ENCODE measurements around the gene YTHDC1.
"Not testable (repeated sequence)": the region's sequence is repeated elsewhere in the genome, so short reads cannot be mapped to it uniquely, and the experiment has no call there.

The YTHDC1 gene

DNA sequence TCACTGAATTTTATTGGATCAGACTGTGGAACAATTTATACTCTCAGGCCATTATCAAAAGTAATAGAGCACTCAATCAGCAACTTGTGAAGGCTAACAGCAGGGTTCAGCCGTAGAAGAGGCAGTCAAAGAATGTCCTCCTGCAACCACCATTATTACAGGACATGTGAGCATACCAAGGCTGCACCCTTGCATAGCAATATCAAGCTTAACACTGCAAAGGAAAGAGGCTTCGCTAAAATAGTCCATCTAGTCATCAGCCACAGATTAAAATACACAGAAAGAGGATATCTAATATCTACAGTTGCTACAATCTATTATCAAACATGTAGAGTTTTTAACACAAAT, 61.5 kb downstream of the YTHDC1 start:
- no peak for DNase-seq (ENCODE audit: low read depth in 2 of 2)

DNA sequence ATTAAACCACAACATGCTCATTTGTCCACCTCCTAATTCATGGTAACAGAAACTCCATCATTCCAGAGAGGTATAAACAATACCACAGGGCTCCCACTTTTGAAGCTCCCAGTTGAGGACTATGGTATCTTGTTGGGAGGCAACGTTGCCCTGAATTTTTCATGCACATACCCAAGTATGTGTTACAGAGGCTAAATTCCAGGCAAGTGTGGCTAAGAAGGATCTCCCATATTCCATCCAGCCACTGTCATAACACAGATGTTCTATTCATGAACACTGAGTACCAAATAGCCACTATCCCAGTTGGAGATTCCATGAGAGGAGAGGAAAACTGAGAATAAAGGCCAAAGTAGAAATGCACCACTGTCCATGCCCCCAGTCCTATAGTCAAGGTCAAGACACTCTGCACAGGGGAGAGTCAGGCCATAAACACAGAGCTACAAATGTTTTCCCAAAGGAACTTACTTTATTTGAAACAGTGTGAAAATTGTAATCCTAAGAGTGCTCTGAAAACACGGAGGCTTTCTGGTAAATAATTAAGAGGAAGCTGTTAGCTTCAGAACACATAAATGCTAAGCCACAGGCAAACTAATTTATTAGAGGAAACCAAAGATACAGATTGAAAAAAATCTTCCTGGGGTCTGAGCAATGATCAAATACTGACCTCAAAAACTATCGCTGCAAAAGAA, 62.0 kb downstream of the YTHDC1 start:
- no peak for DNase-seq (ENCODE audit: low read depth in 2 of 2)

DNA sequence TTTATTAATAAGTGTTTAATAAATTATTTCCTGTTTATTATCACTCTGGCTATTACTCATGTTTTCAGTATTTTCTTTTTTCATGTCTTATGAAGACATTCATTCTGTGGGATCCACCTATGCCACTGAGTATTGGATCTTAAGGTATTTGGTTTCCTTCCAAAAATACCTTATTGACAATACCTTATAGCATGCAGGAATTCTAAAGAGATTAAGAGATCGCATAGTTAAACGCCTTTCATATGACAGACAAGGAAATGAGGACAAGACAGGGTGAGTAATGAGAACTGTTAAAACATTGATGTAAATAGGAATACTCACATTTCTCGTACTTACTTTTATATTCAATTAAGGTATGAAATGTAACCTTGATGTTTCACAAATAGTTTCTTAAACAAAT, 66.2 kb downstream of the YTHDC1 start:
- no peak for DNase-seq (ENCODE audit: low read depth in 2 of 2)

DNA sequence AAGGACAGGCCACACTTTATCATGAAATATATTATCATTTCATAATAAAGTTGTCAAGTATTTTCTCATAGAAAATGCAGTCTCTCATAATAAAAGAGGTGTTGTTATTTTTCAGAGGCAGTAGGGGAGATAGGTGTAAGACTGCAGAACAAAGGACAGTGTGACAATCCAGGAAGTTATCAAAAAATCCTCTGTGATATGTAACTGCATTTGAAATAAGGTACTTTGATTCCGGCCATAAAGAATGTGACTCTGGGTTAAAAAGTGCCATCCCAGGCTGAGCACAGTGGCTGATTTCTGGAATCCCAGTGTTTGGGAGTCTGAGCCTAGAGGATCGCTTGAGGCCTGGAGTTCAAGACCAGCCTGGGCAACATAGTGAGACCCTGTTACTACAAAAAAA, 66.8 kb downstream of the YTHDC1 start:
- DNase-seq (ENCODE audit: low read depth in 2 of 2): no peak

DNA sequence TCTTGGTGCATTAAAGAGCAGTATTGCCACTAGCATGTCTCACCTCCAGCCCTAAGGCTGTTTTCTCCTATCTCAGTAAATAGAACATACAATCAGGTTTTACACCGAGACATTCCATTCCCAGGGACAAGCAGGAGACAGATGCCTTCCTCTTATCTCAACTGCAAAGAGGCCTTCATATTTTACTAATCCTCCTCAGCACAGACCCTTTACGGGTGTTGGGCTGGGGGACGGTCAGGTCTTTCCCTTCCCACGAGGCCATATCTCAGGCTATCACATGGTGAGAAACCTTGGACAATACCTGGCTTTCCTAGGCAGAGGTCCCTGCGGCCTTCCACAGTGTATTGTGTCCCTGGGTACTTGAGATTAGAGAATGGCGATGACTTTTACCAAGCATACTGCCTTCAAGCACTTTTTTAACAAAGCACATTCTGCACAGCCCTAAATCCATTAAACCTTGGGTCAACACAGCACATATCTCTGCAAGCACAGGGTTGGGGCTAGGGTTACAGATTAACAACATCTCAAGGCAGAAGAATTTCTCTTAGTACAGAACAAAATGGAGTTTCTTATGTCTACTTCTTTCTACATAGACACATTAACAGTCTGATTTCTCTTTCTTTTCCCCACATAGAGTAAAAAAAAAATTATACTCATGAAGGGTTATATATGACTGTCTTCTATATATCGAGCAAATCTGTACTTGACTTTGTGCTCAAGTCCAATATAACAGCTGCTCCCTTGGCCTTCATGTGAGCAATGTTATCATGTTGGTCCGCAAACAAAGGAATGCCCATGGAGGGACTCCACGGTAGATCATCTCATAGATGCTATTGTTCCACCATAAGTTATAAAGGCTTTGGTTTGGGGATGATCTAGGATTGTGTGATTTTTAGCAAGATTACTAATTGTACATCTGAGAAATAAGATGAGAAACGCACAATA, 67.8 kb downstream of the YTHDC1 start:
- not testable (repeated sequence) for DNase-seq (ENCODE audit: low read depth in 2 of 2)

DNA sequence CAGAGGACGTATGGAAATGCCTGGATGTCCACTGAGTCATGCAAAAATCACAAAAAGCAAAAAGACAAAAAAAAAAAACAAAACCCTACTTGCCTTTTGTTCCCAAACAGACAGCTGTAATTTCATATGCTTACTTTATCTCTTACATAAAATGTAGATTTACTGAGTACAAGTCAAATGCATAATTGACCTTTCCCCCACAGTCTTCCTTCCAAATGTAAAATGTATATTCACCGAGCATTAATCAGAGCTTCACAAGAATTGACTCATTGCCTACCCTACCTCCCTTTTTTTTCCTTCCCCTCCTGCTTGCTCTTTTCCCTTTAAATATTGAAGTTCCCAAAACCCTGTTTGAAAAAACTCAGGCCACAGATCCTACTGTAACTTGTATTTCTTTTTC, 71.9 kb downstream of the YTHDC1 start:
- DNase-seq (ENCODE audit: low read depth in 2 of 2): no peak

DNA sequence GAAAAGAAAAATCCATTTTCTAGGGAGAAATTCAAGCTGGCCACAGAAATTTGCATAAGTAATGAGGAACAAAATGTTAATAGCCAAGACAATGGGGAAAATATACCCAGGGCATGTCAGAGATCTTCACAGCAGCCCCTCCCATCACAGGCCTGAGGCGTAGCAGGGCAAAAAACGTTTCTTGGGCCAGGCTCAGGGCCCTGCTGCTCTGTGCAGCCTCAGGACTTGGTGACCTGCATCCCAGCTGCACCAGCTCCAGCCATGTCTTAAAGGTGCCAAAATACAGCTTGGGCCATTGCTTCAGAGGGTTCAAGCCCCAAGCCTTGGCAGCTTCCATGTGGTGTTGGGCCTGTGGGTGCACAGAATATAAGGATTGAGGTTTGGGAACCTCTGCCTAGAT, 72.3 kb downstream of the YTHDC1 start:
- DNase-seq (ENCODE audit: low read depth in 2 of 2): no peak

DNA sequence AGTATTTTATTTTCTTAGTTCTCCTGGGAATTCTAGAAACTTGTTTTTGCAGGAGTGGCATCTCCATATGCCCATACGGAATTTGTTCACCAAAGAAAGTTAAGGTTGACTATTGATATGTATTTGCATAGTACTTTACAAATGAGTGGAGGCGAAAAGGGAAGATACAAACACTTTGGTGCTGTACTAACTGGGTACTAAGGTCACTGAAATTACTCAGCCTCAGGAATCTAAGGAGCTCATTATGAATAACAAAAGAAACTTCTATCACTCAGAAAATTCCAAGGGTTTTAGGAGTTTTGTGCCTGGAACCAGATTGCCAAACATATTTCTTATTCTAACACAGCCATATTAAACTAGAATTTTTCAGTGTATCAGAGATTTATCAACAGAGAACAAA, 77.0 kb downstream of the YTHDC1 start:
- DNase-seq (ENCODE audit: low read depth in 2 of 2): no peak

DNA sequence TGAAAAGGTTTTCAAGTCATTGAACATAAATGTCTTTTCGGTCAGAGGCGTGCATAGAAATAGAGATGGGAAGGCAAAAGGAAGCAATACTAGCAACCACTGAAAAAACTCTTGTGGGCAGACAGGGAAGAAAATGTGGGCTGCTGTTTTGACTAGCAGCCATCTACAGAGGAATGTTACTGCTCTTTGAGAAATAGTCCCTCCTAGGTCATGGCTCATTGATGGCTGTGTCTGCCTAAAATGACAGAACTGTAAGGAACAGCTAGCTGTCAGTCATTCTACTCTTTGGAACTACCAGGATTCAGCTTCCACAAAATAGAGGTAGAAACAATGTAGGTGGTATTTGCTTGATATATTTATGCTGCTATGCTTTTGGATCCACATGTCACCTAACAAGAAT, 77.5 kb downstream of the YTHDC1 start:
- no peak for DNase-seq (ENCODE audit: low read depth in 2 of 2)

DNA sequence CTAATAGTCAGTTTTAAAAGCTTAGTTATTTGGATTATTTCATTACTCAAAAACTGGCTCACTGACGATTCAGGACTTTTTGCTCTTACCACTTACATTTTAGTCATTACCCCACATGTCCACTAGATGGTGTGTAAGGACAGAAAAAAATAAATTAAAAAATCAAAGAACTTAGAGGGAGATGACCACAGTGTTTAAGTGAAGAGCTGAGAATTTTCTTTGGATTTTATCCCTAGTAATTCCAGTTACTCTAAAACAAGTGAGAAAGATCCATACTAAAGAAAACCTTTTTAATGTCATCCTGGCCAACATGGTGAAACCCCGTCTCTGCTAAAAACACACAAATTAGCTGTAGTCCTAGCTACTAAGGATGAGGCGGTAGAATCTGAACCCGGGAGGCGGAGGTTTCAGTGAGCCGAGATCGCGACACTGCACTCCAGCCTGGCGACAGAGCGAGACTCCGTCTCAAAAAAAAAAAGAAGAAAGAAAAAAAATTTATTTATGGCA, 78.0 kb downstream of the YTHDC1 start:
- DNase-seq (ENCODE audit: low read depth in 2 of 2): no peak

DNA sequence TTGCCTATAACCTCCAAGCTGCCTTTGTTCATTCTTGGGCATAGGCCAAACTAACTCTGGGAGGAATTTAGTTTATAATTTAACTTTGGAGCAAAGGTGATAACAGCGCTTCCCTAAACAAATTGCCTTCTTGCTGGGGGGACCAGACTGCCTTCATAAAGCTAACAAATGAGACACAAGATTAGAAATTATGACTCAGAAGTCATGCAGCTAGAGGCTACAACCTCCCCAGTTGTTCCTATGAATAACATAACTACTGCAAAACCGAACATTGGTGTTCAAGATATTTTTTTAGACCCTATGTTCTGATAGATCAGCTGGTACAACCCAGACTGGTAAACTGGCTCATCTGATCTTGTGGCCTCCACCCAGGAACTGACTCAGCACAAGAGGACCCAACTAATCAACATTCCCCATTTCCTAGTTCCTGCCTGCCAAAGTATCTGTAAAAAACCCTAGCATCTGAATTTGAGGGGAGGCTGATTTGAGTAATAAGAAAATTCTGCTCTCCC, 82.4 kb downstream of the YTHDC1 start:
- DNase-seq (ENCODE audit: low read depth in 2 of 2): no peak

DNA sequence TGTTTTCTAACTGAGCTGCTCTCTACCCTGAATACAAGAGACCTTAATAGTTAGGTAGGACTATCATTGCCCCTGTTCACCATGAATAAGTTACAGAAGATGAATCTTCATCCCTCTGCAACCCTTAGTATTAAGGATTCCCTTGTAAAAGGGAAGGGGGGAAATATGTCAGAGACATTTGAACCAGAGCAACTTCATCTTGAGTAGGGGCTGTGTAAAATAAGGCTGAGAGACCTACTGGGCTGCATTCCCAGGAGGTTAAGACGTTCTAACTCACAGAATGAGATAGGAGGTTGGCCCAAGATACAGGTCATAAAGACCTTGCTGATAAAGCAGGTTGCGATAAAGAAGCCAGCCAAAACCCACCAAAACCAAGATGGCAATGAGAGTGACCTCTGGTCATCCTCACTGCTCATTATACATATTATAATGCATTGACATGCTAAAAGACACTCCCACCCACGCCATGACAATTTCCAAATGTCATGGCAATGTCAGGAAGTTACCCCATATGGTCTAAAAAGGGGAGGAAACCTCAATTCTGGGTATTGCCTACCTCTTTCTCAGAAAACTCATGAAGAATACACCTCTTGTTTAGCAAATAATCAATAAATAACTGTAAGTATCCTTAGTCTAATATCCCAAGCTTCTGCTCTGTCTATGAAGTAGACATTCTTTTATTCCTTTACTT, 84.9 kb downstream of the YTHDC1 start:
- no peak for DNase-seq (ENCODE audit: low read depth in 2 of 2)
